GOT3 (cell line): ENCODE results near the gene ZPBP2.
"Not testable (repeated sequence)": the region's sequence is repeated elsewhere in the genome, so short reads cannot be mapped to it uniquely, and the experiment has no call there.

Source experiments
- DNase-seq: peaks from one replicate; lab custom pipeline; 2025; ENCODE audit warnings: mixed read lengths; lab: John Stamatoyannopoulos, UW

ZPBP2 gene

DNA sequence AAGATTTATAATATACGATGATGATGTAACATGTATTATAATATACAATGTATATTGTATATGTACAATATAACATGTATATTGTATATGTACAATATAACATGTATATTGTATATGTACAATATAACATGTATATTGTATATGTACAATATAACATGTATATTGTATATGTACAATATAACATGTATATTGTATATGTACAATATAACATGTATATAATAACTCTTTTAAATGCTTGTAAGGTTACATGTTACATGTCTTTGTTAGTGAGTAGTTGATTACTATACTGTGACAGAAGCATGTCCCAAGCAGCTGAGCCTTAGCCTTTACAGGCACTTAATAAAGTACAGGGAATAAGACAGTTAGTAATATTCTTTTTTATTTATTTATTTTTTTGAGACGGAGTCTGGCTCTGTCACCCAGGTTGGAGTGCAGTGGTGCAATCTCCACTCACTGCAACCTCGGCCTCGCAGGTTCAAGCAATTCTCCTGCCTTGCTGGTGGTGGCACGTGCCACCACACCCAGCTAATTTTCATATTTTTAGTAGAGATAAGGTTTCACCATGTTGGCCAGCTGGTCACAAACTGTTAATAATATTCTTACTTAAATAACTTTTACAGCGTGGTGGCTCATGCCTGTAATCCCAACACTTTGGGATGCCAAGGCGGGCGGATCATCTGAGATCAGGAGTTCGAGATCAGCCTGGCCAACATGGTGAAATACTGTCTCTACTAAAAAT lies 11.9 kb upstream of the ZPBP2 start:
- not testable (repeated sequence) for DNase-seq

DNA sequence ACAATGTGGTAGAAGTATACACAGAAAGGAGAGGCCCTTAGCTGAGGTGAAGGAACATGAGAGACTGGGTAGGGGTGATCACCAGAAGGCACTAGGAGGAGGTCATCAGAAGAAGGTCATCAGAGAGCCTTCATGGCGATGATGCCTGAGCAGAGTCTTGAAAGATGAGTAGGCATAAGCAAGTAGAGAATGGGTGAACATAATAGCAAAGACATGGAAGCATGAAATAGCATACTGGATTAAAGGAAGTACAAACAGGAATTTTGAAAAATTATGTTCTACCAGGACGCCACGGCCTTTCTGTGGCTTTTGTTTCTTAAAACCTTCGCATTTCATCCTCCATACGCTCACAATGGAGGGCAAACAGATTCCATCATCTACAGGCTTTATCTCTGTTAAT lies 6.8 kb upstream of the ZPBP2 start:
- no peak for DNase-seq

DNA sequence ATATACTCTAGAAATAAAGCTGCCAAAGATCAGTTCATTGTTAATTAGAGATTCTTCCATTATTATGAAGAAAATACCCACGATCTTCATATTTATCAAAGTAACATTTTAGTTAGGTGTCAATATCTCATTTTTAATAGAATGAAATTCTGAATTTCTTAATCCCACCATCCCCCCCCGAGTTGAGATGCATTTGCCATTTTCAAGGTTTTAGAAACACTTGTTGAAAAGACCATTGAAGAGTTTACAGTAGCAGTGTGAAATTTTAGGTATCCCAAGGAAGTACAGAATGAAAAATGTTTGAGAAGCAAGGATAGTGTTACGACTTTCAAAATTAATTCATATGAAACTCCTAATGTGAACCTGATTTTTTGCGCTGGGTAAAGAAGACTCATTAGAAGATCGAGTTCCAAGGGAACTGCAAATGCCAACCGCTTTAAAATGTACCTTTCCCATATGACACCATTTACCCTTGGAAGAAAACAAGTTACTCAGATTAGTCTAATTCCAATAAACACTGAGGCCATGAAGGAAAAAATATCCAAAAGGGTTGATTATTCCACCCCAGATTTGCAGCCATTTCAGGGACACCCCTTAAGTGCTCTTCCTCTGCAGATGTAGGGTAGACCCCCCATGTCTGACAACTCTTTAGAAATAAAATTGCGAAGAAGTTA lies 4.6 kb upstream of the ZPBP2 start:
- no peak for DNase-seq

DNA sequence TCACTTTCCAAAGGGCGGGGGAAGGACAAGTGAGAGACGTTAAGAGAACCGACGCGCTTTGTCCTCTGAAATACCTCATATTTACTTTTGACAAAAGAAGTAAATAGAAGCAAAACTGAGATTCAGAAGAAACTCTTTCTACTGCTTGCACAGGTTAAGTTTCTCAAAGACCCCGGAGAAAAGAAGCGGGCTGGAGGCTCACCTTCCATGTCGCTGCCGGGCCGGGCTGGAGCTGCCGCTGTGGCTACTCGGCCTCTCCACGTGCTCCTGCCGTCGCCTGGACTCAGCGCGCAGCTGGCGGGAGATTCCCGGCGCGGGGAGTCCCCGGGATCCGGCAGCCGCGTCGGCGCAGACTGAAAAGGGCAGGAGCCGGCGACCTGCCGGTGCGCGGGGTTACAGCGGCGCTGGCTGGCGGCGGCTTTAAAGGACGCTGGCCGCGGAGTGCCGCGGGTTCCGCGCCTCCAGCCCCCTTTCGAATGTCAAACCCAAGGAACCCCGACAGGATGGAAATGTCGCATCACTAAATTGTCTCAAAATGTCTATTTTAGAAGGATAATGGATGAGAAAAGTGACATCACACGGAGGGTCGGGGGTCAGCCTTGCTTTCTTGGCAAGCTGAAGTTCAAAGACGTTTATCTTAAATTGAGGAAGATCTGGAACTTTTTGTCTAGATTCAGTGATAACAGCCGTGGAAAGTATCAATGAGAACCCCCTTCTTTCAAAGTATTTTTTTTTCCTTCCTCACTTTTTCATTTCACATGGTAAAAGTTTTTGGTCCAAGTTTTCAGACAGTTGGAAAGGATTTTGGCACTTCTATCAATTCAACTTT lies 3.9 kb upstream of the ZPBP2 start, which contains the start of gene IKZF3:
IKZF3 (minus strand) TSS at position 395 of the 829 bp plus-strand sequence; CDS start at position 209, 186 bp downstream.
- DNase-seq: no peak

DNA sequence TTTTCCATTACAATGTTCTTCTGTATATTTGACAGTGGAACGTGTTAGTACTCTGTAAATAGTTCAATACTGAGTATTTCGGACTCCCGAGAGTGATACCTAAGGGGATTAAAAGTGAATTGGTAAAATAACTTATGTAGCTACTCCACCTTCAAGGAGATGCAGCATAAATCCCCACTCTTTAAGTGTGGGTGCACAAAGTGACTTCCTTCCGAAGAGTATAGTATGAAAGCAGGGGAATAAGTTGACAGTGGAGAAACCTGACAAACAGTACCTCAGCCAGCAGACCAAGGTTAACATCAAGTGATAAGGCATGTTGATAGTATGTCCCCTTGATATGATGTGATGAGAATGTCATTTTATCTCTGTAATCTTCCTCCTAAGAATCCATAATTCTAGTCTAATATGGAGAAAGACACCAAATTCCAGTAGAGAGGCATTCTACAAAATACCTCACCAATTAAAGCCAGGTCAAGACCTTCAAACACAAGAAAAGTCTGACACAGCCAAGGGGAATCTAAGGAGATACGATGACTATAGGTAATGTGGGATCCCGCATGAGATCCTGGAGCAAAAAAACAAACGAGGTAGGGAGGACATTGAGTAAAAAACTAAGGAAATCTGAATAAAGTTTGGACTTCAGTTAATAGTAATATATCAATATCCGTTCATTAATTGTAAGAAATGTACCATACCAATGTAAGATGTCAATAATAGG lies 1.8 kb upstream of the ZPBP2 start:
- DNase-seq: no peak

DNA sequence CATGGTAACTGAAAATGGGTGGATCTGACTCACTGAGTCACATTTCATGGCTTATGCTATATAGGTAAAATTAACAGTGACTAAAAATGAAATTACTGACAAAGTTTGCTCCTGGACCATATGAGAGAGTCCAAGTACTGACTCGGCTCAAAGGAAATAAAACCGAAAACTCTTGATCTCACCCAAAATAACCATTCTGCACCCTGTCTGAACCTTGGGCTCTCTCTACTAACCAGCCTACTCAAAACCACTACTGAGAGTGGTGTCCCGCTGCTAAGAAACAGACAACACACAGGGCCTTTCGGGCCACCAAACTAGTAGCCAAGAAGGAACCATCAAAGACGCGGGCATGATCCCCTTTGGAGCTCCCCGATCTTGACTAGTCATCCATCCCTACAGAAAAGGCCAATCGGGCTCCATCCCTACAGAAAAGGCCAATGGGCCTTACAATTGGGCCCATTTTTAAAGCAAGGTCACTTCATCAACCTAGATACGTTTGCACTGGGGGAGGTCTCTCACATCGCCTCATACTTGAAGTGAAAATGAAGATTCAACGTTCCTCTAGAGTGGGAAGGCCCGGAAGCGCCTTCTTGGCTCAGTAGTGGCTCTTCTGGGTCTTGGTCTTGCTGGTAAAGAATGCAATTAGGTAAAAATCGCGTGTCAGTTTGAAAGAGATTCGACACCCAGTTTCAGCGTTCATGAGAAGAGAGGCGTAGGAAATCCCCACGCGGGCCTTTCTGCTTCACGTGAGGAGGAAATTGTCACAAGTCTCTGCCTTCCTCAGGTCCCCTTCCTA lies 720 bp upstream of the ZPBP2 start:
- DNase-seq: no peak

DNA sequence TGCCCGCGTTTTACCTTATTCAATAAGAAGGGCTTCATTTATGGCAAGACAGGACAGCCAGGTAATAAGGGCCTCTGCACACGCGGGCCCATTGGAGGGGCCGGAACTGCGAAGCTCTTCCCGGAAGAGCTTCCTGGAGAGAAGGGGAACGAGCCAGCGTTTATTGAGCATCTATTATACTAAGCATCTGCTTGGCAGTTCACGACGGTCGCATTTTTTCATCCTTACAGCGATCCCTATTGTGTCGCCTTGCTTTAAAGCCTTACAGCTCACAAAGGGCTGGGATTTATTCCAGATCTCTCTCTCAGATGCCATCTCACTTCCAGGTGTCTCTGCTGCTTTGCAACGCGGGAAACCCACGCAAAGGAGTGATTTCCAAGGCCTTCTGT lies 546 bp downstream of the ZPBP2 start:
- DNase-seq: no peak

DNA sequence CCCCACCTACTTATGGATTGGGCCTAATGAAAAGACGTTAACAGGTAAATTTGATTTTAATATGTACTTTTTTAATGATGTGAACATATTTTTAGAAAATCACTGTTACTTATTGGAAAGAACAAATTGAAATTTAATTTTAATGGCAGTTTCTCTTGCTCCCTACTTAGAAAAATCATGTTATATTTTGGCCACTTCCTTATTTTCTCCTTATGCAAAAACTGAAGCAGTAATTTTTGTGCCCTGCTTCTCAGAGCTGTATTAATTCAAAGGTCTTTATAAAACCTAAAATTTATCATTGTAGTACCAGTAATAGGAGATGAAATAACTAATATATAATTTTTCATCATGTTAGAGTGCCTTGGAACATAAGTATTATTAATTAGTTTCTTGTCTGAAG lies 2.8 kb downstream of the ZPBP2 start:
- no peak for DNase-seq

DNA sequence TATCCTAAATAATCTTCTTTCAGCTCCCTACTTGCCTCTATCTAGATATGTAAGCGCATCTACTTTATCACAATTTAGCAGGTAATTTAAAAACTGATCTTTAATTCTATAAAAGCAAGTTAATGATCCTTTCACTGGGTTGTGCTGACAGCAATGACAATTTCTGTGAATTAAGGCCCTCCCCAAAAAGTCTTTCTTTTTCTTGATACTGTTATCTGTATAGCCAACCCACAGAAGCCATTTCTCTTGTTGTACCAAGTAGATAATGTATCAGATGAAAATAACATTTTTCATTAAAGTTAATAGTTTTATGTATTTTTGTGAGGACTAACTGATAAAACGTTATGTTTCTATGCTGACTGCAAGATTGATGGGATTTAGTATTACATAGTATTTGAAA lies 3.8 kb downstream of the ZPBP2 start:
- DNase-seq: no peak

DNA sequence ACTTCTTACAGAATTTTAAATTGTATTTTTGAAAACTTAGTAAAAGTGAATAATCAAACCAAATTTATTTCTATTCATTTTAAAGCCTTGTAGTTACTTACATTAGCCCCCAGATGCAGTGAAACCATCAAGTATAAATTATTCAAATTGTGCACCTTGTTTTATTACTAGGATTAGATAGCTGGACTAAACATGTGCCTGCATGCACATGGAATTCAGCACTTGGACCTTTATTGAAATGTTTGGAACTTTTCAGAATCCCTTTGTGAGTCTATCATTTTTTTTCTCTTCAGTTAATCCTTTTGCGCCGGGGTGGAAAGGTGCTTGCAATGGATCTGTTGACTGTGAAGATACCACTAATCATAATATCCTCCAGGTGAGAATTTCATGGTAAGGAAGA lies 4.7 kb downstream of the ZPBP2 start:
- no peak for DNase-seq

DNA sequence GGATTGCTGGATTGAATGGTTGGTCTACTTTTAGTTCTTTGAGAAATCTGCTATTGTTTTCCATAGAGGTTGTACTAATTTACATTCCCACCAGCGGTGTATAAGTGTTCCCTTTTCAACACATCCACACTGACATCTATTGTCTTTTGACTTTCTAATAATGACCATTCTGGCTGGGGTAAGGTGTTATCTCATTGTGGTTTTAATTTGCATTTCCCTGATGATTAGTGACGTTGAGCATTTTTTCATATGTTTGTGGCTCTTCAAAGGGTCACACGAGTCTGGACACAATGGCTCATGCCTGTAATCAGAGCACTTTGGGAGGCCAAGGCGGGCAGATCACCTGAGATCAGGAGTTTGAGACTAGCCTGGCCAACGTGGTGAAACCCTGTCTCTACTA lies 18.1 kb downstream of the ZPBP2 start:
- DNase-seq: not testable (repeated sequence)

DNA sequence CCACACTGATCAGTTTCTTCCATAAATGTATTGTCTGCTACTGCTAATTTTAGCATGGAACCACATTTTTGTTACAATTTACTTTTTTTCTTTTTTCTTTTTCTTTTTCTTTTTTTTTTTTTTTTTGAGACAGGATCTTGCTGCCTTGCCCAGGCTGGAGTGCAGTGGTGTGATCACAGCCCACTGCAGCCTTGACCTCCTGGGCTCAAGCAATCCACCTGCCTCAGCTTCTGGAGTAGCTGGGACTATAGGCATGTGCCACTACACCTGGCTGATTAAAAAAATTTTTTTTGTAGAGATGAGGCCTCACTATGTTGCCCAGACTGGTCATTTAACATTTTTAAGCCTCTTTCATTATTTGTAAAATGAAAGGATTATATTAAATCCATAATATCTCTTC lies 19.1 kb downstream of the ZPBP2 start:
- DNase-seq: no peak

DNA sequence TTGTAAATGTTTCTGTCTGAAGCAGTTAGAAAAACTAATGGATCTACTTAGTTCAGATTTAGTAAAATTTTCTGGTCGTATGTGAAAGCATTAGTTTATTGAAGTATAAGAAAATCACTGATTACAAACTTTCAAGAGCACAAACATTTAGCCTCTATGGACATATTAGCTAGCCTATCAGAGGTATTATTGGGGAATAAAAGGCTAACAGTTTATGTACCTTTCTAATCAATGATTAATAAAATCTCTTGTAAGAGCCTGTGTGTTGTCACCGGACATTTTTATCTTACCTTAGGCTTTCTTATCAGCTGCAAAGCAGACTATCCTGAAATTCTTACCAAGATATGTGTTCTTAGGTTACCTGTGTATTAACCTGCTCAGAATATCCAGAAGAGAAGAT lies 21.2 kb downstream of the ZPBP2 start:
- no peak for DNase-seq

DNA sequence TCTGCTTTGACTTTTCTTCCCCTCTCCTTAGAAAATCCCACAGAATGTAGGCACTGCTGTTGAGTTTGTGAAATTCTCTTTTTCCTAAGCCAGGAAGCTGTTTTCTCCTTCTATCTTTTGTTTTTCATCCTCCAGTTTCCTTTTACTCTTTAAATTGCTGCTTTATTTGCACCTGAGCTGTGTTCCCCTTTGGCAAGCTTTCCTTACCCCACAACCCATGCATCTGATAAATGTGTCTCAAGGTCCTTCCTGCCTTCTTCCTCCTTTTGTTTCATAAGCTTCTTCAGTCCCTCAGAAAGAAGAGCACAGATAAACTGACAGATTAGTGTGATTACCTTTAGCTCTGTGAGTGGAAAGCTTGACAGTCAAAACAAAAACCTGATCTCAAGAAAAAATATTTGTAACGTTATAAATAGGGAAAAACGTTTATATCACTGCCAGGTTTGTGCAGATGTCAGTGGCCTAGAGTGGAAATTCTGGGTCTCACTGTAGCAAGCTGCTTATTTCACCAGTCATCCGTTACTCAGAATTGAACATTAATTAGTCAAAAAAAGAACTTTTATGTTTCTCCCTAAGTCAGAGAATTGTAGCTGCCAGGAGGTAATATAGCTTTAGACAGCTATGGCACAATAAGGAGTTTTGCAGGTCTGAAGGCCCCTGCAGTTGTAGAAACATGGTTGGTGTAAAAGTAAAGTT lies 26.8 kb downstream of the ZPBP2 start:
- no peak for DNase-seq

DNA sequence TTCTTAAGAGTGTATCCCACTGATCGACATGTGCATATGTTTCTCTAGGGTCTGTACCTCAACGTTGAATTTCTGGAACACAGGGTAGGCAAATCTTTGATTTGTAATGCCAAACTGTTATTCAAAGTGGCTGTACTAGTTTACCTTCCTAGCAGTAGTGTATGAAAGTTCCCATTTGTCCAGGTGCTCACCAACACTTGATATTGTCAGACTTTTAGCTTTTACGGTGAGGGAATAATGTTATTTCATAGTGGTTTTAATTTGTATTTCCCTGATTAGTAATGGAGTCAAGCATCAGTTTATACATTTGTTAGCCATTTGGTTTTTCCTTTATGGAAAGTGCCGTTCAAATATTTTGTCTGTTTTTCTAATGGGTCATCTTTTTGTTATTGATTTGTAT lies 30.1 kb downstream of the ZPBP2 start:
- no peak for DNase-seq

DNA sequence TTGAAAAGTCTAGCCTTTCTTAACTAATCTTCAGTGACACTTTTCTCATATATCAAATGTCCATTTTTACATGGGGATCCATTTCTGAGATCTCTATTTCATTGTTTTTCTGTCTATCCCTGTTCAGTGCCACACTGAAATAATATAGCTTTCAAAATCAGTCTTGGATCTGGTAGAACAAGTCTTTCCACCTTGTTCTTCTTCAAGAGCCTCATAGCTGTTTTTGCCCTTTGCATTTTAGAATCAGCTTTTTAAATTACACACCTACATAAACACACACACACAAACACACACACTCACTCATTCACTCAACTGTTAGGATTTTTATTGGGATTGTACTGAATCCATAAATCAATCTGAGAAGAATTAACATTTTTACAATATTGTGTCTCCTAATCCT lies 31.2 kb downstream of the ZPBP2 start:
- no peak for DNase-seq

DNA sequence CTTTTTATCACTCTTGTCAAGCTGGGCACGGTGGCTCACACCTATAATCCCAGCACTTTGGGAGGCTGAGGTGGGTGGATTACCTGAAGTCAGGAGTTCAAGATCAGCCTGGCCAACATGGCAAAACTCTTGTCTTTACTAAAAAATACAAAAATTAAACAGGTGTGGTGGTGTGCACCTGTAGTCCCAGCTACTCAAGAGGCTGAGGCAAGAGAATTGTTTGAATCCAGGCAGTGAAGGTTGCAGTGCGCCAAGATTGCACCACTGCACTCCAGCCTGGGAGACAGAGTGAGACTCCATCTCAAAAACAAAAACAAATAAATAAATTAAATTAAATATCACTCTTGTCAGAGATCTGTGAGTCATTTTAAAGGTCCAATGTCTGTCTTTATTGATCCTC lies 34.0 kb downstream of the ZPBP2 start:
- DNase-seq: not testable (repeated sequence)

DNA sequence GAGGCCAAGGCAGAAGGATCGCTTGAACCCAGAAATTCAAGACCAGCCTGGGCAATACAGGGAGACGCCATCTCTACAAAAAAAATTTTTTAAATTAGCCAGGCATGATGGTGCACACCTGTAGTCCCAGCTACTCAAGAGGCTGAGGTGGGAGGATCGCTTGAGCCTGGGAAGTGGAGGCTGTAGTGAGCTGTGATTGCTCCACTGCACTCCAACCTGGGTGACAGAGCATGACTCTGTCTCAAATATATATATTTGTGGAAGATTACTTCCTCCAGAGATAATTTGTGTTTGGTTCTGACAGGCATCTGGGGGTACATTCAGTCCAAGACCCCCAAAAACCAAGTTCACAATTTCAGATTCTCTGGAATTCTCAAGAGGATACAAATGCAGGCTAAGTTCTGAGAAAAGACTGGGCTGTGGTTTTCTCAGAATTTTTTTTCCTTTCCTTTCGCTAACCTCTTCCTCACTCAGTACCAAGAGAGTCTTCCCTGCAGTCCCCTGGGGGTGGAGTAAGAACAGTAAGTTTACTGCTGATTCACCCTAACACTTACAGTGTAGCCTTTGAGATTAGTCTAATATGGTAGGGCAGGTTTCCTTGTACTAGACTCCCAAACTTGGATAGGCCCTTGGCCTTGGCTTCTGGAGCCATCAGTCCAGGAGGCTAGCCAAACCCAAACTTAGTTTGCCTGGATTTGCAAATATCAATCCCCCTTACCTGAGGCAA lies 35.3 kb downstream of the ZPBP2 start:
- no peak for DNase-seq

DNA sequence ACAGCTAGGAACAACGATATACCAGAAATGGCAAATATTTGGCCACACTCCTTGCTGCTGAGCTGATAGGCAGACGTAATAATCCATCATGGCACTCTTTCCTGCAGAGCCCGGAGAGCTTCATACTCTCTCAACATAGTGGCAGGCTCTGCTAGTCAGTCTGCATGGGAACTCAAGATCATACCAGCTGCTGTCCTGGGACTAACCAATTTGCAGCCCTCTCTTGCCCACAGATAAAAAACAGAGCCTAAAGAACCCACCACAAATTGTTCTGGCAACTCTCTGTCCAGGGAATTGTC lies 36.9 kb downstream of the ZPBP2 start:
- no peak for DNase-seq

DNA sequence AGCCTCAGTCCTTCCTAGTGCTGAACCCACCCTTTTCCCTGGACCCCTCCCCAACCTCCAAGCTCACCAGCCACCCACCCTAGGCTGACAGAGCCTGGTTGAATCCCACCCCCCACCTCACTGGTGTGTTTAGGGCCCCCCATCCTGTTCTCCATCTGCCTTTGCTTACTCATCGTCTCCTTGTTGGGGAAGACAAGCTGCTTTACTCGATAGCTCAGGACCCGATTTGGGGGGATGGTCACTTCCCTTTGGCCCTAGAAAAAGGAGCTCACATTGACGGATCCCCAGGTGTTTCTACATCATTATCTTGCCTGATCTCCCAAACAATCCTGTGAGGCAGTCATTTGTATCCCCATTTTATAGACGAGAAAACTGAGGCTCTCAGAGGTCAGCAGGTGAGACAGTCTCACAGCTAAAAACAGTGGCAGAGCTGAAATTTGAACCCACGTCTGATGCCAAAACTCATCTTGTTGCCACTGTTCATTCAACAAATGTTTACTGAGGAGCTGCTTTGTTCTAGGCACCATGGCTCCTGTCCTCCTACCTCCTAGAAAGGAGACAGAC lies 40.9 kb downstream of the ZPBP2 start:
- no peak for DNase-seq
